ENCODE data around the gene TCL1A.

DNA sequence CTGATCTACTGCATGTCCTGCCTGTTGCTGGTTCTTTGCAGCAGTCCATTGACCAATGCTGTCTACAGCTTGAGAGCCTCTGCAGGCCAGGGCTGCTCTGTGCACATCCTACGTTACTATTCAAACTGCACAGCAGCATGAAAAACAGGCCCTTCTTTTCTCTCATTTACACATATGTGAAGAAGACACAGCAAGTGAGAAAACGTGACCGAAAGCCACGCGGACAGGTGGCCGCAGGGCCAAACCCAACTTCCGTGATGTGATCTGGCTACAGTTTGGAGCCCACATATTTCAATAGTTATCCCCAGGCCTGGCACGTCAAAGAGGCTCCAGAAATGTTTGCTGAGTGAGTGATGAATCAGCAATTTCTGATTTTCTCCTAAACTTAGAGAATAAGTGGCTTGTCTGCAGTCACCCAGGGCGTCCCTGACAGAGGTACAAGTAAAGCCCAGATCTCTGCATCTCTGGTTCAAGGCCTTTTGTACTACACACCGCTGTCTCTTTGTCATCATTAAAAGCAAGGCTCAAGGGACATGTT, 45.6 kb downstream of the TCL1A start:
- no peak for TF ChIP-seq CREB1 (IDR thresholded peaks at IDR 0.05; ENCODE audit: low read depth)
- TF ChIP-seq TAF1 (IDR thresholded peaks at IDR 0.05; ENCODE audit: low read depth) = no peak
- TF ChIP-seq, protein P1, sequence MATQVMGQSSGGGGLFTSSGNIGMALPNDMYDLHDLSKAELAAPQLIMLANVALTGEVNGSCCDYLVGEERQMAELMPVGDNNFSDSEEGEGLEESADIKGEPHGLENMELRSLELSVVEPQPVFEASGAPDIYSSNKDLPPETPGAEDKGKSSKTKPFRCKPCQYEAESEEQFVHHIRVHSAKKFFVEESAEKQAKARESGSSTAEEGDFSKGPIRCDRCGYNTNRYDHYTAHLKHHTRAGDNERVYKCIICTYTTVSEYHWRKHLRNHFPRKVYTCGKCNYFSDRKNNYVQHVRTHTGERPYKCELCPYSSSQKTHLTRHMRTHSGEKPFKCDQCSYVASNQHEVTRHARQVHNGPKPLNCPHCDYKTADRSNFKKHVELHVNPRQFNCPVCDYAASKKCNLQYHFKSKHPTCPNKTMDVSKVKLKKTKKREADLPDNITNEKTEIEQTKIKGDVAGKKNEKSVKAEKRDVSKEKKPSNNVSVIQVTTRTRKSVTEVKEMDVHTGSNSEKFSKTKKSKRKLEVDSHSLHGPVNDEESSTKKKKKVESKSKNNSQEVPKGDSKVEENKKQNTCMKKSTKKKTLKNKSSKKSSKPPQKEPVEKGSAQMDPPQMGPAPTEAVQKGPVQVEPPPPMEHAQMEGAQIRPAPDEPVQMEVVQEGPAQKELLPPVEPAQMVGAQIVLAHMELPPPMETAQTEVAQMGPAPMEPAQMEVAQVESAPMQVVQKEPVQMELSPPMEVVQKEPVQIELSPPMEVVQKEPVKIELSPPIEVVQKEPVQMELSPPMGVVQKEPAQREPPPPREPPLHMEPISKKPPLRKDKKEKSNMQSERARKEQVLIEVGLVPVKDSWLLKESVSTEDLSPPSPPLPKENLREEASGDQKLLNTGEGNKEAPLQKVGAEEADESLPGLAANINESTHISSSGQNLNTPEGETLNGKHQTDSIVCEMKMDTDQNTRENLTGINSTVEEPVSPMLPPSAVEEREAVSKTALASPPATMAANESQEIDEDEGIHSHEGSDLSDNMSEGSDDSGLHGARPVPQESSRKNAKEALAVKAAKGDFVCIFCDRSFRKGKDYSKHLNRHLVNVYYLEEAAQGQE (IDR thresholded peaks at IDR 0.05; ENCODE audit: low read depth) = no peak
- TF ChIP-seq TEAD4 (IDR thresholded peaks at IDR 0.05) = no peak
- no peak for TF ChIP-seq EP300 (IDR thresholded peaks at IDR 0.05; ENCODE audit: borderline replicate concordance)
- TF ChIP-seq TCF12 (IDR thresholded peaks at IDR 0.05; ENCODE audit: low read depth) = no peak
- TF ChIP-seq ZBTB7A (IDR thresholded peaks at IDR 0.05; ENCODE audit: low read depth) = no peak
- TF ChIP-seq FOXM1 (IDR thresholded peaks at IDR 0.05; ENCODE audit: borderline replicate concordance, low read depth) = no peak
- TF ChIP-seq, protein P2, sequence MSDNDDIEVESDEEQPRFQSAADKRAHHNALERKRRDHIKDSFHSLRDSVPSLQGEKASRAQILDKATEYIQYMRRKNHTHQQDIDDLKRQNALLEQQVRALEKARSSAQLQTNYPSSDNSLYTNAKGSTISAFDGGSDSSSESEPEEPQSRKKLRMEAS (IDR thresholded peaks at IDR 0.05) = no peak
- TF ChIP-seq NFIC (IDR thresholded peaks at IDR 0.05) = no peak
- TF ChIP-seq EGR1 (IDR thresholded peaks at IDR 0.05) = no peak
